CD4-positive, alpha-beta T cell treated with Interleukin-10 for 1 hour (primary cell): Measurements from ENCODE around the gene GPN1.
A peak's percentile ranks its signal among the peaks of the same experiment; 100 is the strongest.
"Not testable (repeated sequence)": the region's sequence is repeated elsewhere in the genome, so short reads cannot be mapped to it uniquely, and the experiment has no call there.

ENCODE experiments used
- DNase-seq: peaks from one replicate; pipeline ENCODE4 v3.0.0-alpha.2; 2020

The GPN1 gene

DNA sequence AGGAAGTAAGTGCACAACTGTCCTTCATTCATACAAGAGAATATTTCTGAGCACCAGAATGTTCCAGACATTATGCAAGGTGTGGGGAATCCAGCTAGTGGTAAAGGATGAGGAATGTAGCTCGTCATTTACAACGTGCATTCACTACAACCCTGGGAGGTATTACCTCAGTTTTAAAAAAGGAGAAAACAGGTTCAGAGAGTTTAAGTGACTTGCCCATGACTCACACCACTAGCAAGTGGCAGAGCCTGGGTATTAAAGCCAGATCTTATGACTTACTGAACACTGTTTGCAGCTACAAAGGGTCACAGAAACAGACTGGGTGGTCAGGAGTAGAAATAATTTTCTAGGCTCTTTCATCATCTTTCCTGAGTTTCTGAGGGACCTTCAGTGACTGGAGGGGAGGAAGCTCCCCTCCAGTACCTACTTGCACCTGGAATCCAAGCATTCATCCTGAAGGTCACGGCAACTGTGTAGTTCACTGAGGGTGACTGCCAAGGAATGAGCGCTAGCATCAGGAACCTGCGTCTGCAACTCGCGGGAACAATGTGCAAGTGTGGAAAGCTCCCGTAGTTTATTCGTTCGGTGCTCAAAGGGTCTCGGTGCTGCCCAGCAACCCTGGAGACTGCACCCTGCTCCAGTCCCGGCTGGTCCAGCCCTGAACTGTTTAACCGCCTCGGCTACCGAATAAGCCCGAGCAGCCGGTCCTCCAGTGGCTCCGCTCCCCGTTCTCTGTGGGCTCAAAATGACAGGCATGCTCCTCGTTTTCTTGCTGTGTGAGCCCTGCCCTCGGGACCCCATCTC, 685 bp upstream of the GPN1 start:
- DNase-seq = no peak

DNA sequence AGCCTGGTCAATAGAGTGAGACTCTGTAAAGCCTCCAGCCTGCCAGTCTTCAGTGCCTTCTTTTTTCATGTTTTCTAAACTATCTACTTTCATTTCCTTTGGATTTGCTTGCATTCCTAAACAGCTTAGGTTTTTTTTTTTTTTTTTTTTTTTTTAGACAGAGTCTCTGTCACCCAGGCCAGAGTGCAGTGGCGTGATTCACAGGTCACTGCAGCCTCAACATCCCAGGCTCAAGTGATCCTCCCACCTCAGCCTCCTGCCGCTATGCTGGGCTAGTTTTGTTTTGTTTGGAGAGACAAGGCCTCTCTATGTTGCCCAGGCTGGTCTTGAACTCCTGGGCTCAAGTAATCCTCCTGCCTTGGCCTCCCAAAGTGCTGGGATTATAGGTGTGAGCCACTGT, 1.4 kb downstream of the GPN1 start:
- not testable (repeated sequence) for DNase-seq

DNA sequence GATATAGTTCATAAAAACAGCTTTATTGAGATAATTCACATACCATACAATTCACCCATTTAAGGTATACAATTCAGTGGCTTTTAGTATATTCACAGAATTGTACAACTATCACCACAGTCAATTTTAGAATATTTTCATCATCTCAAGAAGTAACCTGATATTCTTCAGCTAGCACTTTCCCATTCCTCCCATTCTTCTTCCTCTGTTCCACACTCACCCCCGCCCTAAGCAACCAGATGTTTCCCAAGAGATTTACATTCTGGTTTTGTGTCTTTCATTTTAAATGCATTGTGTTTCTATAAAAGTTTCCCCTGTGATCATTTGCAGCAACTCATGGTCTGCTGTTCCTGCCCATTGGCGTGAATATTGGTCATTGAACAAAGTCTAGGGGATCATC, 5.4 kb downstream of the GPN1 start:
- DNase-seq = no peak

DNA sequence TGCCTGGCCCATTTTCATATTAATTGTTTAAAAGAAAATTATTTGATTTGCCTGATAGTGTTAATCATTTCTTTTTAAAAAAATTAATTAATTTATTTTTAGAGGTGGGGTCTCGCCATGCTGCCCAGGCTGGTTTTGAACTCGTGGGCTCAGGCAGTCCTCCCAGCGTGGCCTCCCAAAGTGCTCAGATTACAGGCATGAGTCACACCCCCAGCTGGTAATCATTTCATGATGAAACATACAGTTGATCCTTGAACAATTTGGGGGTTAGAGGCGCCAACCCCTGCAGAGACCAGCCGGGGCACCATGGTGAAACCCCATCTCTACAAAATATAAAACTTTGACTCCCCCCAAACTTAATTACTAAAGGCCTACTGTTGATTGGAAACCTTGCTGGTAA, 7.9 kb downstream of the GPN1 start:
- DNase-seq = no peak

DNA sequence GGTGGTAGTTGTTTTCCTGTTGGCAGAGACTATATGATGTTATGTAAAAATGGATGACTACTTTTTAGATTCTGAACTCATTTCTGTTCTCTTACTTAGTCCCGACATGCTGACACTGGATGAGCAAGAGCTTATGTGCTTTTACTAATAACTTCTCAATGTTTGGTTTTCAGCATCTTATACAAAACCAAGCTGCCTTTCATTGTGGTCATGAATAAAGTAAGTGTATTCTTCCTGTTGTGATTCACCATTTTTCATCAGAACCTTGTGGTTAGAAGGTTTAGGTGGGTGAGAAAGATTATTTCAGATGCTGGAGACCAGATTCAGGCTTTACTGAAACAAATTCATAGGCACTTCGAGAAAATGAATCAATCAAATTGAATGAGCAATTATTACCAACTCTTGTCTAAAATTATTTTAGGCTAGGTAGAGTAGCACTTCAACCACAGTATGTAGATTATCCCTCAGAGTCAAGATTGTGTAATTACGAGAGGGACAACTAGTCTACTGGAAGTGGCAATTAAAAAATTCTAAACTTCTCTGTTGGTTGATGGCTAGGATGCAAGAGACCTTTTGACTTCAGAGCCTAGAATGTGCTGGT, 9.3 kb downstream of the GPN1 start:
- no peak for DNase-seq

DNA sequence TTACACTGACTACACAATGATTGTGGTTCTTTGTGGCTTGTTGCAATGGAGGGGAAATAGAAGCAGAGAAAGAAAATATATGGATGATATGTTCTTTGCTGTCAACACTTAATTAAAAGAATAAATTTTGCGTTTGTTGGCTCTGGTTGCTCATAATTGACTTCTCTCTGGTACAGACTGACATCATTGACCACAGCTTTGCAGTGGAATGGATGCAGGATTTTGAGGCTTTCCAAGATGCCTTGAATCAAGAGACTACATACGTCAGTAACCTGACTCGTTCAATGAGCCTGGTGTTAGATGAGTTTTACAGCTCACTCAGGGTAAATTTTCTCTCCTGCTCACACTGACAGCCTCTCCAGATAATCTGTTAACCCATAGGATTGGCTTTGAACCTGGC, 9.9 kb downstream of the GPN1 start:
- DNase-seq = no peak

DNA sequence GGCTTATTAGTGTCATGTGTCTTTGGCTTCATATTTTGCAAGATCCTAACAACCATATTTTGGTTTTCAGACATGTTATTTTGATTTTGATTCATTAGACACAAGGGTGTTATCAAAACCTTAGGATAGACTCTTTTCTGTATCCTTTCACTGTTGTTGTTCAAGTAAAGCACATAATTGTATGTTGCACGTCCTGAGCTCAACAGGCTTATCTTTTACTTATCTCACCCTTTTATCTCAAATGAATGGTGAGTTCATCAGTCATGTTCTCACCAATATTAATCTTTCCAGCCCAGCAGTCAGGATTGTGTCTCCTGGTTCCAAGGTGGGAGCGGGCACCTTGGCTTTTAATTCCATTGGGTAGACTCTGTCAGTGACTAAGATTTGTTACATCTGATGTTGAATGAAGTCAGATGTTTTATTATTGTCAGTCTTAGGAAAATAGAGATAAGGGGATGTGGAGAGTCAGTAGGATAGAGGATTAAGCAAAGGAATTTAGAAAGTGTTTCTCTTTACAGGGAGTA, 11.9 kb downstream of the GPN1 start:
- no peak for DNase-seq

DNA sequence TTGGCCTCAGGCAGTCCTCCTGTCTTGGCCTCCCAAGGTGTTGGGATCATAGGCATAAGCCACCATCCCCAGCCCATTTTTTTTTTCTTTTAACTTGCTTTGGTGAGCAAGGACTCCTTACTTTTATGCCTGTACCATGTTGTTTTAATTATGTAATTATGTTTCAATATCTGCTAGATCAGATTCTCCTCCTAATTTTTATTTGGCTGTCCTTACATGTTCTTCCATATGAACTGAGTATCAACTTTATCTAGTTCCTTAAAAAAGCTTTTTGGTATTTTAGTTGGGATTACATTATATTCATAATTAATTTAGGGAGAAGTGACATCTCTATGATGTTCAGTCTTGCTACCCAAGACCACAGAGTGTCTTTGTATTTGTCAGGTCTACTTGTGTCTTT, 16.3 kb downstream of the GPN1 start:
- DNase-seq = no peak

DNA sequence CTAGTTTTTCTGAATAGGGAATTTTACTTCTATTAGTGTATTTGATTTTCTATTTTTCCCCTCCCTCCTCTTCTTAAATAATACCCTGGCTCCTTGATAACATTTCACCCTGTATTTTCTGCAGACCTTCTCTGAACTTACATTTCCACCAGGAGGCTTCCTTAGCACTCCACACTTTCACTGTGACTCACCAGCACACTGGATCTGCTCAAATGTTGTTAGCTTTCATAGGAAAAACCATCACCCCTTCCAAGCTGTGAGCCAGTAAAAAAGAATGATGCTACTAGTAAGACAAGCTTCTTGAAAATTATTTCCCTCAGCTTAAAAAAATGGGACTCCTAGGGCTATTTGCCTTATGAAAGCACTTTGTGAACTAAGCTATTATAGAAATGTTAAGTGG, 18.4 kb downstream of the GPN1 start:
- no peak for DNase-seq

DNA sequence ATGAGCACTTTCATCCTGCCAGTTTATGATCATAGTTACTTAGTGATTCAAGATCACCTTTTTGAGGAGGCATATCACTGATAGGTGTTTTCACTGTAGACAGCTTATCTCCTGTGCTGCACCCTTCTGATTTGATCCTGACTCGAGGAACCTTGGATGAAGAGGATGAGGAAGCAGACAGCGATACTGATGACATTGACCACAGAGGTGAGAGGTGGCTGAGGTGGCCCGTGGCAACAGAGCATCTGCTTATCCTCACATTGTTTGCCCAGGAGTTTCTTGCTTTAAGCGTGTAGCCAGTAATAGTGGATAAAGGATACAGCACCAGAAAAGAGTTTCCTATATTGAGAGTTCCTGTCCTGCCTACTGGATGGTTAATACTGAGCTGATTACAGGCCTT, 18.9 kb downstream of the GPN1 start:
- DNase-seq = no peak

DNA sequence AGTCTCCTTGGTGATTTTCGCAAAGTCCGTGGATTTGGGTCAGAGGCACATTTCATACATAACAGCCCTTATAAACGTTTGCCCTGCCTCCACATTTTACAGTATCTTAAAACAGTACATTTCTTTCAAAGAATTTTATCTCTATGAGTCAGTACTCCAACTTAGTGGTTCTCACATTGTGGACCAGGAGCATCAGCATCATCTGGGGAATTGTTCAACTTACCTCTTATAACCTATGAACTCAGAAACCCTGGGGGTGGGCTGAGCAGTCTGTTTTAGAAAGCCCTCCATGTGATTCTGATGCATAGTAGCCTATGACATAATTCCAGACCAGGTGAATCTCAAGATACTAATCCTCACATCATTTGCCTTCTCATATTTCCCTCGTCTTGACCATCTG, 22.2 kb downstream of the GPN1 start:
- DNase-seq = no peak

DNA sequence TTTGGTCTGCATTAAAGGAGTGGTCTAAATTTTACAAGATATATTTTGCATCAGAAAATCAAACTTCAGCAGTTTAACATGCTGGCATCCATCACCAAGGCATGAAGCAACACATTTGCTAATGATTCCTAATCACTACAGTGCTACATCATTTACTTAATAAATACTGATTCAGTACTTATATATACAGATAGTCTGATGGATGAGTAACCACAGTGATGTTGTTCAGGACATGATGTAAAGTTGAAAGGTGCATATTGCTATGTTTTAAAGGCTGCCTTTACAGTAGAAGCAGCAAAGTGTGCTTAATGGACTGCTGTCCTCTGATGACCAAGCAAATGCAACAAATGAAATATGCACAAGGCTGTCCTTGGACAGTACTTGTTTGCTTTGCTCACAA, 23.5 kb downstream of the GPN1 start:
- no peak for DNase-seq

DNA sequence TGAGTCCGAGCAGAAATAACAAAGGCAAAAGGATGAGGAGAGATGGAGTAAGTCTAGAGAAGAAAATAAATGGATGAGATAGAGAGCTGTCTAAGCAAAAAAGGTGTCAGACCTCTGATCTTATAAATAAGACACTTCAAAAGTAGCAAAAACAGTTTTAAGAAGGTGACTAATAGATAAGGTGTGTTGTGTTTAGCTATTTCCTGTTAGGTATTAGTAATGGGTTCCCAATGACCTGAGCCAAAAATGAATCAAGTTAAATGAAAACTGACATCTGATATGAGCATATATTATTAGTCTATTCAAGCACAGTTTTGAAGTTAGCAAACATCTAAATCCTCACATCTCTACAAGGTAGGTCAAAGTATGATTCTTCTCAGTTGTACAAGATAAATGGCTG, 23.9 kb downstream of the GPN1 start:
- DNase-seq = no peak

DNA sequence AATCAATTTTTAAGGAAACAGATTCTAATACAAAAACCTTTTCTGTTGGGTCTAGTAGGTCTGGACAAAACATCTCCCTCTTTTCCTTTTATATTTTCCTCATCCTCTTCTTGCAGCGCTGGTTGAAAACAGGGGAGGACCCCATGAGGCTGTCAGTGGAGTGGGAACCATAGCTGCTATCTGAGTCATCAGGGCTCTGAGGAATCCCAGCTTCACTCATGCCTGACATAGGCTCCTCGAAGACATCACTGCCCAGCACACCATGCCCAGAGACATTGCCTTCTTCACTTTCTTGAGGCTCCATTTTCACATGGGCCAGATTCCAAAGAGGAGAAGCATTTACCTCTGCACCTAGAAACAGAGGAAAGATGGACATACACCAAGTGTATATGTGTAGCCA, 24.5 kb downstream of the GPN1 start:
- DNase-seq = no peak

DNA sequence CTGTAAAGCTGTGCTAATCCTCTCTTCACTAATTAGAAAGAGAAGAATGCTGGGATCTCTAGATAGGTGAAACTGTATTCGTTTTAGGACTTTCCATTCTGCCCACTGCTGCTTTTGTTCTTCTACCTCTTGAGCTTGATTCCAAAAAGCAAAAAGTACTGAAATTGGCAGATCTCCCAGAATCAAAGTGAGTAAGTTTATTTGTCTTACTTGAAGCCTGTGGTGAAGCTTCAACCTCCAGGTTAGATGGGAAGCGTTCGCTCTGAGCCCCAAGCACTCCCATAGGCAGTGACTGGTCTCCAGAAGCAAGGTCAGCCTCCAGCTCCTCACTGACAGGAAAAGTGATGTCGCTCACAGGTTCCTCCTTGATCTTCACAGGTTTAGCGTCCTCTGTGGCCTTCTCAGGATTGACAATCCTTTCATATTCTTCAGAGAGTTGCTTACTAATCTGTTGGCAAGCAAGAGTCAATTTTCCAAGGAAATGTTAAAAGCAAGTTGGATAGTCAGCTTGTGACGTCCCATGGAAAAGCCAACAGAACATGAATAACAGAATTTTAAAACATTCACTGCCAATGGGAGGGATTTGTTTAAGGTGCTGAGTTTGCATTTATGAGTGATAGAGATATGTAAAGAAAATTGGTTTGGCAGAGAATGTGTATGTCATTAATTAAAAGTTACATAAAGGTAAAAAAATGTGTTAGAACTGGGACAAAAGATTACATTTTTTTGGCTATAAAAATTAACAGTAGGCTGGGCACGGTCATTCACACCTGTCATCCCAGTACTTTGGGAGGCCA, 26.5 kb downstream of the GPN1 start:
- no peak for DNase-seq

DNA sequence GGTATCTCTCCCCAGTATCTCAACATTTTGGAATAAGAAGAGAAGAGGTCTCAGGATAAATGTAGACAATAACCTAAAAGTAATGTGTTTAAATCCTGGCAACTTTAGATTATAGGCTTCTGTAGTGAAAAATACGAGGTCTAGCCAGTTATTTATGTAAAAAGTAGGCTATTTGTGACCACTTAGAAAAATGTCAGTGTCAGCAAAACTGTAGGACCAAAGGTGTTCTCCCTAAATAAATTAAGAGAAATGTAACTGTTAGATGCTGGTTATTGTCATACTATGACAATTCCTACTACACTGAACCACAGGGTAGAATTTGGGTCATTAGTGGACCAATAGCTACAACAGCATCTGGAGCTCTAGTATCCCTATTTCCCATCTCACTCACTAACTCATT, 32.5 kb downstream of the GPN1 start:
- DNase-seq = no peak

DNA sequence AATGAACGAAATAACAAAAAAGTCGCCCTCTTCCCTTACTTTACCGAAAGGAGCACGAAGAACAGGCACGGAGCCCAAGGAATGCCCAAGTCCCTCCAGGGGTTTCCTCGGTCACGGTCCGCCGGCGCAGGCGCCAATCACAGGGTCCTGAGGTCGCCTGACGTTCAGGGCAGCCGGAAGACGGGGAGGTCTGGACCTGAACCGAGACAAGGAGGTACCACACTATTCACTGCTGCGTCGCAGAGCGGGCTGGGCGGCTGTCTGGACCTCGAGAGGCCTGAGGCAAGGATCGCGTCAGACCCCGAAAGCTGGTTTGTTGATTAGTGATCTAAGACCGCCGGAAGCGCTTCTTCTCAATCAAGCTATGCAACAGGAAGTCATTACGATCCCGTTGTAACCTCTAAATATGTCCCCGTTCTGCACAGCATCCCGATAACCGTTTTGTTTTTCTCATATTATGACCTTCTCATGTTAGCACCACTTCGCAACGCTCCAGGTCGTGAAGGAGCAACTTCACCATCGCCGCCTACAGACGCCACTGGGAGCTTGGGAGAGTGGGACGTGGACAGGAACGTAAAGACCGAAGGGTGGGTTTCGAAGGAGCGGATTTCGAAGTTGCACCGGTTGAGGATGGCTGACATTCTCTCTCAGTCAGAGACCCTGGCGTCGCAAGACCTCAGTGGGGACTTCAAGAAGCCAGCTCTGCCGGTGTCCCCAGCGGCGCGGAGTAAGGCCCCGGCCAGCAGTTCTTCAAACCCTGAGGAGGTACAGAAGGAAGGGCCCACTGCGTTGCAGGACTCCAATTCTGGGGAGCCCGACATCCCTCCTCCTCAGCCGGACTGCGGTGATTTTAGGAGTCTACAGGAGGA, 34.7 kb downstream of the GPN1 start, which contains the start of the genes SLC4A1AP and SUPT7L:
Gene SLC4A1AP, plus strand, starts transcription at position 605 of the 869 bp plus-strand sequence. Its CDS starts 26 bp downstream, at position 631.
Gene SUPT7L, minus strand, starts transcription at position 330 of the 869 bp plus-strand sequence. CDS start 1,422 bp downstream, outside the sequence.
- peak; percentile 83 for DNase-seq

DNA sequence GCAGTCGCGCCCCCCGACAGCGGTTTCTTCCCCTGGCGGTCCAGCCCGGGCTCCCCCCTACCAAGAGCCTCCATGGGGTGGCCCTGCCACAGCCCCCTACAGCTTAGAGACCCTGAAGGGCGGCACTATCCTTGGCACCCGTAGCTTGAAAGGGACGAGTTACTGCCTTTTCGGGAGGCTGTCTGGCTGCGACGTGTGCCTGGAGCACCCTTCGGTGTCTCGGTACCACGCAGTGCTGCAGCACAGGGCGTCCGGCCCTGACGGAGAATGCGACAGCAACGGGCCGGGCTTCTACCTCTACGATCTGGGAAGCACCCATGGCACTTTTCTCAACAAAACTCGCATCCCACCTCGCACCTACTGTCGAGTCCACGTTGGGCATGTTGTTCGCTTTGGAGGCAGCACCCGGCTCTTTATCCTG, 35.3 kb downstream of the GPN1 start:
- no peak for DNase-seq

DNA sequence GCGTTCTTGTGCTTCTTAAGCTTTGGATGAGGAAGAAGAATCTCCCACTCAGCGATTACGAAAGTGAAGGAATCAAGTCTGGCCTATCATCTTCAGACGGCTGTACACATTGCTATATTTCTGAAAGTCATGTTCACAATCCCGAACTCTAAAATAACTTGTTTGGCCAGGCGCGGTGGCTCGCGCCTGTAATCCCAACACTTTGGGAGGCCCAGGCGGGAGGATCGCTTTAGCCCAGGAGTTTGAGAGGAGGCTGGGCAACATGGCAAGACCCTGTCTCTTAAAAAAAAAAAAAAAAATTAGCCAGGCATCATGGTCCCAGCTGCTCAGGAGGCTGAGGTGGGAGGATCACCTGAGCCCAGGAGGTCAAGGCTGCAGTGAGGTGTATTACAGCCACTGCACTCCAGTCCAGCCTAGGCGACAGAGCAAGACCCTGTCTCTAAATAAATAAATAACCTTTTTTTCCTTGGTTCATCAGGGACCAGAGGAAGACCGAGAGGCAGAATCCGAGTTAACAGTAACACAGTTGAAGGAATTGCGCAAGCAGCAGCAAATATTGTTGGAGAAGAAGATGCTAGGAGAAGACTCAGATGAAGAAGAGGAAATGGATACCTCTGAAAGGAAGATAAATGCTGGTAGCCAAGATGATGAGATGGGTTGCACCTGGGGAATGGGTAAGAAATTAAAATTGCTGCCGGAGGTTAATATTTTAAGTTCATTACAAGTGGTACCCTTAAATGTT, 35.9 kb downstream of the GPN1 start:
- DNase-seq = no peak

DNA sequence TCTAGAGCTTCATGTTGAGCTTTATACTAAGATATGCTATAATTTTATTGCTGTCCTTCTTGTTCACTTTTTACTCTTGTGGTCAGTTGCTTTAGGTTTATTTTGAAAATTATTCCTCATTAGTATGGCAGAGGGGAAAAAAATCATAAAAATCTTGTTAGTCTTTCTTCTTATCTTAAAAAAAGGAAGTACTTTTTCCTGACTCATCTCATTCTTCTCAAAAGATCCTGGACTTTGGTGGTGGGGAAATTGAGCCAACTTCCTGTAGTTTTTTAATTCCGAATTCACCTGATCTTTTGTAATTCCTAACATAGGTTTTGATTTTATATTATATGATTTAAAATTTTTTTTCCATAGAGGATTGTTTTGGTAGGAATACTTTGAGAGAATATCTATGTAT, 38.6 kb downstream of the GPN1 start:
- DNase-seq = no peak

DNA sequence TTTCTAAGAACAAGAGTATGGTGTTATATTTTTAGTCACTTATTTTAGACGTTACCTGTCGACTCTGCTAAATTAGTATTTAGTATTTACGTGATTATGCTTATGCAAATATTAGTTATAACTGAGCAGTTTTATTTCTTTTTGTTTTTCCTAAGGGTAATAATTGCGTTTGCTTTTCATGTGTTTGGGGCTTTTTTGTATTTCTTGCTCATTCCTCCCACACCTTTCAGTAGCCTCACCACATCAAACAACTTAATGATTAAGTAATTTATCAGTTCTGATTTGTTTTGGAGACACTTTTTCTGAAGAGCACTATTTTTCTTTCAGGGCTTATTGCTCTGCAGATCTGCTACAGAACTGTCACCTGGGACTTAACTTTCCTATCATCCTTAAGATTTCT, 42.4 kb downstream of the GPN1 start:
- no peak for DNase-seq
